Measurements from ENCODE around the gene SPACA7.

Gene SPACA7, protein sequence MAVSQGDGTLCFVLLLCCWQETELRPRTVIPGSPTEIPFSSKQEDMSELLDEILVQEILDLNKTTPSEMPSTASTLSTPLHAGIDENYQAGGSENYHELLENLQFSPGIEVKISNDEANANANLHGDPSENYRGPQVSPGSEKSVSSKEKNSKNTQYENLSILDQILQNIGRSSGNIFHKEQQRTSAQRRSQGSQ

DNA sequence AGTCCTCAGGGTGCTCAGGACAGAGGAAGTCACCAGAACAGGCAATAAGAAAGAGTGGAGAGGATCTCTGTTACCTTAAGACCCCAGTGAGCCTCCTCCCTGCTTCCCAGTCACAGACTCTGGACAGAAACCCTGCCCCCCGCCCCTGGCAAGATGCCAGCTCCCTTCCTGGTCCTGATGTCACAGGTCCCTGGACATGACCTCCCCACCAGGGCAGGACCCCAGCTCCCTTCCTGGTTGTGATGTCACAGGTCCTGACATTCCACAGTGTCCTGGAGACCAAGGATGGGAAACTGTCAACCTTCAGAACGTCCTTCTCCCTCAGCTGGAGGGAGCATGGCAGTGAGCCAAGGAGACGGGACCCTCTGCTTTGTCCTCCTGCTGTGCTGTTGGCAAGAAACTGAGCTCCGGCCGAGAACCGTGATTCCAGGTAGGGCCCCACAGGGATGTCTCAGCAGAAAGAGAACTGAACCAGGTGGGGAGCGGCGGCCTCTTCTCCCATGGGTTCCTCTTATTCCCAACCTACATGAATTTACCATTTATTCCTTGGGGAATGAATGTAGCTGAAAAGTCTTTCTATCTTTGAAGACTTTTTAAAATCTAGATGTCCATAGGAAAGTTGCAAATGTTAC lies at the start of gene SPACA7:
Gene SPACA7 (plus strand): TSS at position 306 of the 632 bp plus-strand sequence. CDS start 31 bp downstream, at position 337.
- no peak for DNase-seq

DNA sequence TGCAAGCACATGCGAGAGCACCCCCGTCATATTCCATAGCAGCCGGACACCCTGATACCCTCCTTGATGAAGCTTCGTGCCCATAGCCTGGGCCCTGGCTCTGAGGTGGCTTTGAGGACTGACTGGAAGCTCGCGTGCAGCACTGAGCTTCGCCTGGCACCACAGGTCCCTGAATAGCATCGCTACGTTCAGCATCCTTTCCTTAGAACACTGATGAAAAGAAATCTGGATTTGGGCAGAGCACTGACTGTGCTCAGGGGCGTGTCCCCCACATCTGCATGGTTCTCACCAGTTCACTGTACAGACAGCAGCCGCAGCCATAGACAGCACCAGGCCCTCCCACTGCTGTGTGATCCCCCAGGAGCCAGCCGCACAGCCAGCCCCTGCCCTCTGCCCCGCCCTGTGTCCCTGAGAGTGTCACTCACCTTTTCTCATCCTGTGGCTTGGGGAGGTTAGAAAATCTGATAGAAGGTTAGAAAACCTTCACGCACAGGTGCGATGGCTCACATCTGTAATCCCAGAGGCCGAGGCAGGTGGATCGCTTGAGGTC lies 49.3 kb upstream of the SPACA7 start:
- DNase-seq, result no peak

DNA sequence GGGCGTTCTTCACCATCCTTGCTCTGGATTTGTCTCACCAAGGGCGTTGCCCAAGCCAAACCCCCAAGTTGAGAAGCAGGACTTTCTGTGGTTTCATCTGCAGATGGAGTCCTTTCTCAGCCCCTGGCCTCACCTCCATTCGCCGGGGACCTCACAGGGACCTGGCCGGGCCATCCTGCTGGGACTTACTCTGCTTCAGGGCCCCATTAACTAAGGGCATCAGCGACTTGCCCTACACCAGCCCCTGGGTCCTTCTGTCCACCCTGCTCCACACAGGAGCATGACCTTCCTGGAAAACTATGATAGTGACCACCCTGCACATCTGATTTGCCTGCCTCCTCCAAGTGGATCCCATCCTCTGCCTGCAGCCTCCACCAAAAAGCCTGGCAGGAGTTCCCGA lies 47.2 kb upstream of the SPACA7 start:
- DNase-seq, result no peak

DNA sequence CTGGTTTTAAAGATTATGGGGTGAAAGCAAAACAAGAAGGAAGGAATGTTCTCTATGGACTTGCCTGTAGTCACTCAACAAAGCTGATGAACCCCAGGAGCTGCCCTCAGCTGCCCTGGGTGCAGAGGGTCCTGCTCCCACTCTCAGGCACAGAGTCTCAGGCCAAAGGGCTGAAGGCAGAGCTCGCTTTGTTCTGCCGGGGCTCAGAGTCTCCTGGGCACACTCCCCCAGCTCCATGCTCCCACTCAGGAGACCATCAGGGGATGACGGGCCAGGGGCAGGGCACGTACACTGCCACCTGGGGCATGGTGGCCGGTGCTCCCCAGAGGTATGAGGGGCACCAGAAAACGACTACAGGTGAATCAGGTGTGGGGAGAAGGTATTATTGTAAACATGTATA lies 46.8 kb upstream of the SPACA7 start:
- no peak for DNase-seq

DNA sequence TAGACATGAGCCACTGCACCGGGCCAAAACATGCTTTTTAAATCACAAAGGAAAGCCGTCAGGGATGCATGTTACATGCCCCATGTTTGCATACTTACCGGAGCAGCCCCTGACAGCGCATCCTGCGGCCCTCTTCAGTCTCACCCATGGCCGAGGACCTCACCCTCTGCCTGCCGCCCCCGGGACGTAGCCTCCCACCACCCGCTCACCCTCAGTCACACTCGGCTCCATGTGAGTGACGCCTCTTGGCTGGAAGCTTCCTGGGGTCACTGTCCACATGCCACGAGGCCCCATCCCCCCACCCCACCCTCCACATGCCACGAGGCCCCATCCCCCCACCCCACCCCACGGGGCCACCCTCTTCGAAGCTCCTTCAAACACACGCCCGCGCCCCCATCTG lies 46.1 kb upstream of the SPACA7 start:
- DNase-seq, result no peak

GRCh38 chr13:112330479-112331381 lies 45.4 kb upstream of the SPACA7 start:
- no peak for DNase-seq

GRCh38 chr13:112331675-112332074 lies 44.5 kb upstream of the SPACA7 start:
- DNase-seq, result no peak

DNA sequence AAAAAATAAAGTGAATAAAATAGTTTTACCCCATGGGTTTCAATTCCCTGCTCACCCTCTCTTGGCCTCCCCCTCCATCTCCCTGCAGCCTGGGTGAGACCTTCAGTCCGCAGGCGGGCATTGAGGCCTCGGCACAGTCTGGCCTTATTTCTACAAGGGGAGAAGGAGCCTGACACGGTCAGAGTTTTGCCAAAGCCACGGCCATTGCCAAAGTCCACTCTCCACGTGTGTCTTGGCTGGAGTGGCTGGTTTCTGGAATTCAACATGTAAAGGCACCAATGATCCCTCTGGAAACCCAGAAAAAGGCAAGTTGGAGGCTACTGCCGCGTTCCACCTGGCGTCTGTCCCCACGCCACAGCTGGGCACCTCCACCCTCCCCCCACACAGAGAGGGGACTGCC lies 43.4 kb upstream of the SPACA7 start:
- no peak for DNase-seq

DNA sequence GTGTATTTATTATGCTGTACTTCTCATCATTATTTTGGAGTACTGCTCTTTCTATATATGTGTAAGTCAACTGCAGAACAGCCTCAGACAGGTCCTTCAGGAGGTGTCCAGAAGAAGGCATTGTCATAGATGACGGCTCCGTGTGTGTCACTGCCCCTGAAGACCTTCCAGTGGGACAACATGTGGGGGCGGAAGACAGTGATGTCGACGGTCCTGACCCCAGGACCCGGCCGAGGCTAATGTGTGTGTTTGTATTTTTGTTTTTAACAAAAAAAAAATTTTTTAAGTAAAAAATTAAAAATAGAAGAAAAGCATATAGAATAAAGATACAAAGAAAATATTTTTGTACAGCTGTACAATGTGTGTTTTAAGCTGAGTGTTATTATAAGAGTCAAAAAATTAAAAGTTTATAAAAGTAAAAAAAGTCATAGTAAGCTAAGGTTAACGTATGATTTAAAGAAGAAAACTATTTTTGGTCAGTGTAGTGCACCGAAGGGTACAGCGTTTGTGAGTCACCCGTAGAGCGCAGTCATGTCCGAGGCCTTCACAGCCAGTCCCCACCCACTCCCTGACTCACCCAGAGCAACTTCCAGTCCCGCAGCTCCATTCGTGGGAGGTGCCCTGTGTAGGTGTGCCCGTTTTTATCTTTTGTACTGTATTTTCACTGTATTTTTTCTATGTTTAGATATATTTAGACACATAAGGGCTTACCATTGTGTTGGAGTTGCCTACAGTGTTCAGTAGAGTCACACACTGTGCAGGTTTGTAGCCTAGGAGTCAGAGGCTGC lies 42.2 kb upstream of the SPACA7 start:
- DNase-seq, result no peak

- no peak for DNase-seq
Observed at GRCh38 chr13:112335135-112335534, 41.0 kb upstream of the SPACA7 start.

DNA sequence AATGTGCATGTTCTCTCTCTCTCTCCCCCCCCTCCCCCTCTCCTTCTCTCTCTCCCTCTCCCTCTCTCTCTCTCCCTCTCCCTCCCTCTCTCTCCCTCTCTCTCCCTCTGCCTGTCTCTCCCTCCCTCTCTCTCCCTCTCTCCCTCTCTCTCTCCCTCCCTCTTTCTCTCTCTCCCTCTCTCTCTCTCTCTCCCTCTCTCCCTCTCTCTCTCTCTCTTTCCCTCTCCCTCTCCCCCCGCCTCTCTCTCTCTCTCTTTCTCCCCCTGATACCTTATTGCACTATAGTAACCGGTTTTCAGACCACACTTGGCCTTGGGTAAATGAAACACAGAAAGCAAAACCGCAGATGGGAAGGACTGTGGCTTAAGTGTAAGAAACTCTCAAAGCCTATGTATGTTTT lies 34.7 kb upstream of the SPACA7 start:
- DNase-seq, result no peak

DNA sequence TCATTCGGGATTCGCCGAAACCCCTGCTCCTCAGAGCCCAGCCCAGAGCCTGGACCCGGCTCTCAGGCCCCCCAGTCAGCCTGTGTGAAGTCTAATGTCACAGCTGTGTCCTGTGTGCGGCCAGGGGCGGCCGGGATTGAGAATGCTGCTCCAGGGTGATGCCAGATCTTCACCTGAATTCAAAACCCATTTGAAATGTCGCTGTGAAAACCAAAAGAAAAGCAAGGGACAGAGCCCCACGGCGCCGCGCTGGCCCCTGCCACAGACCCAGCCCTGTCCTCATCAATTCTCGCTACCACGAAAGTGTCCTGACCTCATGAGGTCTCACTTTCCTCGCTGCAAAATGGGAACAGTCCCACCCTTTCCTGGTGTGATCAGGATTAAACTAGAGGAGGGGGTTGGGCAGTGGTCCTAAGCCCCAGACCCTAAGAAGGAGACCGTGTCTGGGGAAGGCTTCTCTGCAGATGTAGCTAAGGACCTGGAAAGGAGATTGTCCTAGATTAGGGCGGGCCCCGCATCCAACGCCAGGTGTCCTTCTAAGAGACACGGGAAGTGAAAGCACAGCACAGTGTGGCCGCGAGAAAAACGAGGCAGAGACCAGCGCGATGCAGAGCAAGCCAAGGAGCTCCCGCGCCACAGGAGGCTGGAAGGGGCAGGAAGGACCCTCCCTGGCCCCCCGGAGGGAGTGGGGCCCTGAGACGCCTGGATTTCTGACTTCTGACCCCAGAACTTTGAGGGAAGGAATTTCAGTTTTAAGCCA lies 34.0 kb upstream of the SPACA7 start:
- no peak for DNase-seq

DNA sequence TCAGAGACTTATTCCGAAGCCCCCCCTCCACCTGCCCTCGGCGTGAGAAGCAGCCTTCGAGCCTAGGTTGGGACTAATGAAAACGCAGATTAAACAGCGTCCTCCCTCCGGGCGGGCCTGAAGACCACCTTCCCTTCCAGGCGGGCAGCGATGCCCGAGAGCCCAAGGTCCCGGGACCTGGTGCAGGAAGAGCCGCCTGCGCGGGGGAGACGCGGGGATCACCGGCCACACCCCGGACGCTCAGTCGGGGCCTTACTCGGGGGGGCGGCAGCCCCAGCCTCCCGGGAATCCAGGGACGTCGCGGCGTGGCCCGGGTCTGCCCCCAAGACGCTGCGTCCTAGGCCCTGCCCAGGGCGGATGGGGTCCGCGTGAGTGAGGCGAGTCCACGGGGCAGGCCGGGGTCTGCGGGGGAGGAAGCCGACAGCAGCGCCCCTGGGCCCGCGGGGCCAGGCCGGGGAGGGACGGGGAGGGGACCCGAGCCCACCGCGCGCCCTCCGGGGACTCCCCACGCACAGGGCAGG lies 33.3 kb upstream of the SPACA7 start:
- no peak for DNase-seq

- DNase-seq, result no peak
Observed at GRCh38 chr13:112343591-112343990, 32.6 kb upstream of the SPACA7 start.

- DNase-seq, result no peak
Observed at GRCh38 chr13:112345826-112346172, 30.4 kb upstream of the SPACA7 start.

GRCh38 chr13:112346173-112346898 lies 29.8 kb upstream of the SPACA7 start:
- DNase-seq, result peak; percentile 8

DNA sequence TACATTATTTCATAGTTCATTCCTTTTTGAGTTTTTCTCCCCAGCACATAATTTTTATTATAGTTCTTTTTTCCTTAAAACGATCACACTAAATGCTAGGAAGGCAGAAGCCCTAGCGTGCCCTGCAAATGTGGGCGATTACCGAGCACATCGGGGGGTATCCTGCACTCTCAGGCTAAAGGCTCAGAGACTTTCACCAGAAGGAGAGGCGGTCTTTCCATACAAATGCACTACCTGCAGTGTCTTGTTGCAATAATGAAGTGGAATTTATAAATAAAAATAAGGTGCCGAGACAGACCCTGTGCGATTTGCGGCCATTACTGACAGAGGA lies 29.3 kb upstream of the SPACA7 start:
- DNase-seq, result no peak

DNA sequence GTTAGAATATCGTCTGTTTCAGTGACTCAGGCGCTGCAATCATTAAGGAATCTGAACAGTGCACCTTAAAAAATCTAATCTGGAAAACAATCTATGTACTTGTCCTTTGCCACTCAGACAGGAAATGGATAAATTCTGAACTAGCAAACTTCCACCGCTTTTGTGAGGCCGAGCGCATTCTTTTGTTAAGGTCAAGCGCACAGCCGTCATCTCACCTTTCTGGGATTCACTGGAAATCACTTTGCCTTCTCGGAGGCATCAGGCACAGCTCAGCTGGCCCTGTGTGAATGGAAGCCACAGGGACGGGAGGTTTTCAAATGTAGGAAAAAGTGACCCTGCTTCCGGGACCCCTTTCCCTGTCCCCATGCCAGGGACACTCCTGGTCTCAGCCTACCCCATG lies 28.2 kb upstream of the SPACA7 start:
- no peak for DNase-seq

DNA sequence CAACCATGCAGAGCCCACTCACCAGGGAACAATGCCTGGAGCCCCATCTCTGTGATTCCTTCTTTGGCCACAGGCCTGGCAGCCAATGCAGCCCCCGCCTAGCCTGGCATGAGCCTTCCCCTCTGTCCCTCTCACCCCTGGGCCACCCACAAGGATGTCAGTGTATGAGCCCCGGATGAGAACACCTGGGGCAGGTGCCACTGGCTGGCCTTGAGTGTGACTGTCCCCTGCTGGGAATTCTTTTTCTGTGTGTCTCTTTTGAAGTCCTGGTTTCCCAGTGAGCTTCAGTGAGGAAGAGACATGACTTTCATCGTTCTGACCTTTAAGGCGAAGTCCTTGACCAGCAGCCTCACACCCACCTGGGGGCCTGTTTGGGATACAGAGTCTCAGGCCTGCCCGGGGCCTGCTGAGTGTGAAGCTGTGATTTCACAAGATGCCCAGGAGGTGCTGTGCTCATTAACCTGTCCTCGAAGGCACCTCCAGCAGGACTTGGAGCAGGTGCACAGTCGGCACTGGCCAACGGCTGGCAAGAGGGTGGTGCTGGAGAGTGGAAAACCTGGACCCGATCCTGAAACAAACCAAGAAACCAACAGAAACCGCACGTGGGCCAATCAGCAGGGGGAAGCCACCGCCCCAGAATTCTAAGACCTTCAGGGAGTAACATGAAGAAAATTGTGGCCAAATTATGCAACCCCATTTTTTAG lies 27.4 kb upstream of the SPACA7 start:
- no peak for DNase-seq

DNA sequence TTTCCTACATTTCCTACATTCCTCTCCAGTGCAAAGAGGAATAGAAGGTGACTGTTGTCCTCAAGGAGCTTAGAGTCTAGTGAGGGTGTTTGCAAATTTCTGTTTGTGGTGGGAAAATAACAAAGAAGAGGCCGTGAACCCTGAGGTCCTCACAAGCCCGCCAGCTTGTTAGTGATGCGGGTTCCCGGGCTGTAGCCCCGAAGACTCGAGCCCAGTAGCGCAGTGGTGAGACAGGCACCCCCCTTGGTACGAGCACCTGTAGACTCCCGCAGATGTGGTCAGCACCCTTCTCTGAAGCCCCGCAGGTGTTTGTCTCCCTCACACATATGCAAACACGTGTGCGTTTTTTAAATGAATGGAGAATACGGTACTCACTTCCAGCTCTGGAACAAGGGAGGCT lies 26.5 kb upstream of the SPACA7 start:
- no peak for DNase-seq

DNA sequence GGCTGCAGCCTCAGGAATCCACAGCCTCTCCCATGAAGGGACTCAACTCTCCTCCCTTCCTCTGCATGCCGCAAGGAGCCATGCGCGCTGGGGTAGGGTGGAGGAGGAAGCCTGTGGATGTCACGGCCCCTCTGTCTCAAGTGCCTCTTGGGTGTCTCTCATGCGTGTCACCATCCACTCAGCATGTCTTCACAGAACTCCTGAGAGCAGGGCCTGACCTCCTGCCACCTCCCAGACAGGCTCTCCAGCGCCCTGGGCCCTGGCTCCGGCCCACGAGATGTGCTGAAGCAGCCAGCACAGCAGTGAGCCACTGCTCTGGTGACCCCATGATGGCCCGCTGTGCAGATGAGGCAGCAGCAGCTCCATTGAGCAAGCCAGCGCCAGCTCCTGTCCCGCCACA lies 25.9 kb upstream of the SPACA7 start:
- DNase-seq, result no peak

Data from activated CD4-positive, alpha-beta T cell treated with anti-CD3 and anti-CD28 coated beads for 48 hours (primary cell).